CD4-positive, alpha-beta T cell (primary cell): ENCODE data around the gene SRRM1. TPM values are rescaled to one million over a fixed set of nuclear protein-coding genes. Genes with fewer than 3 reads are reported as not detected.
"Not testable (repeated sequence)": the region's sequence is repeated elsewhere in the genome, so short reads cannot be mapped to it uniquely, and the experiment has no call there.

ENCODE experiments used
- ATAC-seq: fragments of 200-7000 bp; cut with Tn5 transposase; one replicate; pipeline ENCODE4 v1.10.0; 2022; ENCODE audit warnings: mild to moderate bottlenecking; ENCODE audit not compliant: poor library complexity
- CTCF ChIA-PET: fragments of 350-600 bp; sonication (Branson Sonifier 250); formaldehyde crosslinking; loops from one replicate; lab custom pipeline; 2021; ENCODE audit warnings: antibody characterized with exemption, inconsistent platforms; lab: Charles Lee
- POLR2A ChIA-PET: fragments of 350-600 bp; sonication (Branson Sonifier 250); formaldehyde crosslinking; loops from one replicate; lab custom pipeline; 2021; ENCODE audit warnings: antibody characterized with exemption, inconsistent platforms; lab: Charles Lee
- DNase-seq, 14 experiments: peaks; one replicate each; pipeline ENCODE4 v3.0.0-alpha.2; 2013 to 2020; ENCODE audit warnings: mixed read lengths in 2 of 14
- H3K27ac ChIP-seq, 2 donors: one replicate each; pipeline versions ENCODE4 v1.5.1 to v1.7.0; 2013; ENCODE audit warnings: low read length in 2 of 2, low read depth in 1 of 2, mild to moderate bottlenecking in 1 of 2
- H3K27me3 ChIP-seq, 2 experiments: 1 replicate in 1 of 2; 2 replicates in 1 of 2; pipeline versions ENCODE4 v1.6.1 to v1.7.0; 2013; ENCODE audit warnings: low read length in 2 of 2, control low read depth in 1 of 2, mild to moderate bottlenecking in 1 of 2, moderate library complexity in 1 of 2; ENCODE audit not compliant: insufficient read depth in 2 of 2, control insufficient read depth in 1 of 2
- H3K36me3 ChIP-seq: one replicate; pipeline ENCODE4 v1.6.1; 2013; ENCODE audit warnings: low read length, control low read depth; ENCODE audit not compliant: insufficient read depth
- H3K4me1 ChIP-seq: one replicate; pipeline ENCODE4 v1.6.1; 2013; ENCODE audit warnings: low read length, control low read depth; ENCODE audit not compliant: insufficient read depth
- H3K4me3 ChIP-seq: one replicate; pipeline ENCODE4 v1.5.1; 2013; ENCODE audit warnings: mild to moderate bottlenecking, low read length, moderate library complexity
- H3K9me3 ChIP-seq, 2 experiments: 1 replicate in 1 of 2; 2 replicates in 1 of 2; pipeline versions ENCODE4 v1.6.1 to v1.7.0; 2013; ENCODE audit warnings: low read length in 2 of 2, mild to moderate bottlenecking in 2 of 2, control low read depth in 1 of 2, moderate library complexity in 1 of 2; ENCODE audit not compliant: control insufficient read depth in 1 of 2, insufficient read depth in 1 of 2
- H3K27ac Mint-ChIP-seq: one replicate; pipeline ENCODE4 v1.8.0; 2020; ENCODE audit warnings: mixed read lengths
- H3K27me3 Mint-ChIP-seq: one replicate; pipeline ENCODE4 v1.8.0; 2021; ENCODE audit warnings: mixed read lengths
- H3K36me3 Mint-ChIP-seq: one replicate; pipeline ENCODE4 v1.8.0; 2021; ENCODE audit warnings: low read depth, mixed read lengths
- H3K4me1 Mint-ChIP-seq: one replicate; pipeline ENCODE4 v1.8.0; 2021; ENCODE audit warnings: low read depth, mixed read lengths
- H3K4me3 Mint-ChIP-seq: one replicate; pipeline ENCODE4 v1.8.0; 2020; ENCODE audit warnings: mild to moderate bottlenecking, mixed read lengths
- H3K9me3 Mint-ChIP-seq: one replicate; pipeline ENCODE4 v1.8.0; 2020; ENCODE audit warnings: mixed read lengths
- CTCF ChIP-seq: fragments of 200-600 bp; IDR thresholded peaks from one replicate; pipeline ENCODE4 v1.8.0; 2022; ENCODE audit warnings: antibody characterized with exemption, mild to moderate bottlenecking
- intact Hi-C, 2 experiments: fragments of 100-400 bp; cut with DNase I in 1 of 2; cut with micrococcal nuclease in 1 of 2; formaldehyde crosslinking; loops; one replicate each; pipeline versions ENCODE4 v1.15.1 to v1.9.0; 2023 to 2025; cut with DNase I, micrococcal nuclease
- total RNA-seq, 174 experiments: library from RNA in 2 of 174; stranded (reverse) in 2 of 174; gene quantifications; one replicate each; pipeline ENCODE4 v1.2.3 and lab custom pipeline; 2021 to 2026

The SRRM1 gene
- total RNA-seq, 2 experiments from 2014 or later, result 338 to 360 TPM

GRCh38 chr1:24664507-24665033 lies 21.5 kb downstream of the SRRM1 start:
- ATAC-seq (no peak), DNase-seq (no peak)
- Mint-ChIP-seq H3K4me3 (no peak overlapping the region), H3K27me3 (no peaks in the 10 kb centered on the region), H3K9me3 (no peaks in the 10 kb centered on the region), H3K27ac (no peak overlapping the region), H3K4me1 (peaks cover 10% of the 10 kb centered on the region), H3K36me3 (peaks cover 92% of the 10 kb centered on the region)
- no peak overlapping the region for H3K4me3 ChIP-seq
- H3K36me3 ChIP-seq, result peaks cover 95% of the 10 kb centered on the region
- intact Hi-C loops, result no loop called here
- no peaks in the 10 kb centered on the region for H3K4me1 ChIP-seq
- POLR2A ChIA-PET, result interaction anchor here (1.4 kb wide), 1 partner anchor 10 kb away, joined by 5 read pairs; no protein-coding TSS in a partner anchor
- H3K9me3 ChIP-seq, result no peaks in the 10 kb centered on the region
- no peak overlapping the region for H3K27ac ChIP-seq
- H3K27me3 ChIP-seq, result no peaks in the 10 kb centered on the region
- CTCF ChIA-PET, result interaction anchor here (0.6 kb wide), 1 partner anchor 150 kb away, joined by 3 read pairs; no protein-coding TSS in a partner anchor
- TF ChIP-seq CTCF, result no peak

- Mint-ChIP-seq H3K27me3 (no peaks in the 10 kb centered on the region), H3K4me3 (no peak overlapping the region), H3K4me1 (peaks cover 4% of the 10 kb centered on the region), H3K36me3 (peaks cover 93% of the 10 kb centered on the region), H3K9me3 (no peaks in the 10 kb centered on the region), H3K27ac (no peak overlapping the region)
- H3K36me3 ChIP-seq, result peaks cover 96% of the 10 kb centered on the region
- DNase-seq (no peak), ATAC-seq (no peak)
- TF ChIP-seq CTCF, result no peak
- POLR2A ChIA-PET, result no interaction called here
- no peak overlapping the region for H3K4me3 ChIP-seq
- no peak overlapping the region for H3K27ac ChIP-seq
- no peaks in the 10 kb centered on the region for H3K9me3 ChIP-seq
- CTCF ChIA-PET, result interaction anchor here (1.3 kb wide), 1 partner anchor 164 kb away, joined by 3 read pairs; no protein-coding TSS in a partner anchor
- no peaks in the 10 kb centered on the region for H3K4me1 ChIP-seq
- intact Hi-C loops, result no loop called here
- no peaks in the 10 kb centered on the region for H3K27me3 ChIP-seq
Observed at GRCh38 chr1:24666794-24667193, 23.7 kb downstream of the SRRM1 start.

DNA sequence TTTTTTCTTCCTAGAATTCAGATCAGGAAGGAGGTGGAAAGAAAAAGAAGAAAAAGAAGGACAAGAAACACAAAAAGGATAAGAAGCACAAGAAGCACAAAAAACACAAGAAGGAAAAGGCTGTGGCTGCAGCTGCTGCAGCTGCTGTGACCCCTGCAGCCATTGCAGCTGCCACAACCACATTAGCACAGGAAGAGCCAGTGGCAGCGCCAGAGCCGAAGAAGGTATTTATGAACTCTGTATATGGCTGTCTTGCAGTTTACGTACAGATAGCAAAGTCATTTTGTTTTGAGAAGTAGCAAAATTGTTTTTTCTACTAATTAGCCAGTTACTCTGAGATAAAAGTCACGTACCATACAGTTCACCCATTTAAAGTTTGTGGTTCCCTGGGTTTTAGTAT lies 28.3 kb downstream of the SRRM1 start:
- ATAC-seq, H3K4me3 ChIP-seq, H3K4me3 Mint-ChIP-seq, H3K27ac Mint-ChIP-seq, DNase-seq, H3K27ac ChIP-seq, intact Hi-C loops, H3K9me3 ChIP-seq, H3K9me3 Mint-ChIP-seq, POLR2A ChIA-PET, H3K4me1 Mint-ChIP-seq, H3K27me3 Mint-ChIP-seq, H3K27me3 ChIP-seq, CTCF ChIA-PET, H3K4me1 ChIP-seq: not testable (repeated sequence)
- peaks cover 87% of the 10 kb centered on the region for H3K36me3 ChIP-seq
- peaks cover 91% of the 10 kb centered on the region for H3K36me3 Mint-ChIP-seq

DNA sequence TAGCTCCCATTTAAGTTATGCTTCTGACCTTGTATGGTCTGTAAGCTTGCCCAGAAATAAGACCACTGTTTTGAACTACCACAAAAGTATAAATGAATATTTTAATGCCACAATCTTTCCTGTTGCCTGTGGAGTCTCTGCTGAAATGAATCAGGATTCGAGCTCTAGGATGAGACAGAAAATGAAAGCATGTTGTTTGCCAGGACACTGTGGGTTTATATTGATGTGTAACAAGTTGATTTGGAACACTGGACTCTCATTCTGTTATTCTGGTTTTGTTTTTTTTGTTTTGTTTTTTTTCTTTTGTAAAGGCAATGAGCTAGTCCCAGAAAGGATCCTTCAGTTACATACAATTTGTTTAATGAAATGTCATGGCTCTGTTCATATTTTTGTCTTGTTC lies 29.6 kb downstream of the SRRM1 start:
- CTCF ChIA-PET, result interaction anchor here (0.9 to 1.1 kb wide), 2 partner anchors 11 to 16 kb away, joined by 3 to 4 read pairs; no protein-coding TSS in a partner anchor
- H3K27ac ChIP-seq, H3K9me3 Mint-ChIP-seq, H3K27me3 ChIP-seq, ATAC-seq, H3K4me3 ChIP-seq, H3K4me1 Mint-ChIP-seq, DNase-seq, H3K27me3 Mint-ChIP-seq, POLR2A ChIA-PET, H3K9me3 ChIP-seq, H3K4me1 ChIP-seq, H3K4me3 Mint-ChIP-seq, intact Hi-C loops: not testable (repeated sequence)
- peak overlapping the region; percentile 24 for H3K27ac Mint-ChIP-seq
- peaks cover 73% of the 10 kb centered on the region for H3K36me3 ChIP-seq
- H3K36me3 Mint-ChIP-seq, result peaks cover 90% of the 10 kb centered on the region
